Prostate gland (tissue), 2 donors: Measurements from ENCODE around the gene SP7. TPM values are rescaled to one million over a fixed set of nuclear protein-coding genes. Genes with fewer than 3 reads are reported as not detected.
A peak's percentile ranks its signal among the peaks of the same experiment; 100 is the strongest.

Experiments
- DNase-seq: peaks from one replicate; pipeline ENCODE4 v3.0.0-alpha.2; 2019; ENCODE audit warnings: low spot score
- H3K27ac ChIP-seq, 2 donors: fragments of 200-600 bp; sonication (generic); 2 replicates each; pipeline ENCODE4 v1.5.1; 2017 to 2019
- H3K27me3 ChIP-seq: fragments of 200-600 bp; sonication (generic); replicated peaks from 2 replicates; pipeline ENCODE4 v1.5.1; 2019; ENCODE audit not compliant: insufficient read depth
- H3K36me3 ChIP-seq, 2 donors: fragments of 200-600 bp; sonication (generic); 1 replicate in 1 of 2; 2 replicates in 1 of 2; pipeline versions ENCODE4 v1.5.1 to v1.8.1; 2017 to 2019
- H3K4me1 ChIP-seq: fragments of 200-600 bp; sonication (generic); replicated peaks from 2 replicates; pipeline ENCODE4 v1.5.1; 2019
- H3K4me3 ChIP-seq, 2 donors: fragments of 200-600 bp; sonication (generic); 2 replicates each; pipeline ENCODE4 v1.5.1; 2017 to 2019
- H3K9me3 ChIP-seq: fragments of 200-600 bp; sonication (generic); 2 replicates; pipeline ENCODE4 v1.5.1; 2017
- POLR2A ChIP-seq: fragments of 450-650 bp; IDR thresholded peaks from one replicate; pipeline ENCODE4 v1.6.1; 2016; ENCODE audit warnings: antibody characterized with exemption, mild to moderate bottlenecking
- POLR2AphosphoS5 ChIP-seq: sonication (generic); formaldehyde crosslinking; IDR thresholded peaks from one replicate; pipeline ENCODE4 v1.6.1; 2017; ENCODE audit warnings: antibody characterized with exemption
- WGBS: methylation state at CpG from one replicate; pipeline ENCODE4 v1.1.5; 2018; 5-methylcytosine and 5-hydroxymethylcytosine counted together
- intact Hi-C: fragments of 100-400 bp; cut with DNase I; formaldehyde crosslinking; loops from one replicate; pipeline ENCODE4 v1.14.2; 2022
- total RNA-seq, 2 donors: library from RNA; depleted of rRNA; stranded (reverse); fragments of >200 nt; gene quantifications; one replicate each; pipeline ENCODE4 v1.1.0, GENCODE V29; 2016
- TF ChIP-seq, protein P1 (sequence below), 4 experiments: fragments of 200-600 bp in 2 of 4; fragments of 450-650 bp in 2 of 4; sonication (generic) in 2 of 4; IDR thresholded peaks; 1 replicate in 3 of 4; 2 replicates in 1 of 4; pipeline ENCODE4 v1.5.1; 2016 to 2019; ENCODE audit warnings: antibody characterized with exemption in 4 of 4, mild to moderate bottlenecking in 2 of 4, moderate library complexity in 2 of 4

The SP7 gene
- total RNA-seq, 2 donors from 2014 or later: not detected

DNA sequence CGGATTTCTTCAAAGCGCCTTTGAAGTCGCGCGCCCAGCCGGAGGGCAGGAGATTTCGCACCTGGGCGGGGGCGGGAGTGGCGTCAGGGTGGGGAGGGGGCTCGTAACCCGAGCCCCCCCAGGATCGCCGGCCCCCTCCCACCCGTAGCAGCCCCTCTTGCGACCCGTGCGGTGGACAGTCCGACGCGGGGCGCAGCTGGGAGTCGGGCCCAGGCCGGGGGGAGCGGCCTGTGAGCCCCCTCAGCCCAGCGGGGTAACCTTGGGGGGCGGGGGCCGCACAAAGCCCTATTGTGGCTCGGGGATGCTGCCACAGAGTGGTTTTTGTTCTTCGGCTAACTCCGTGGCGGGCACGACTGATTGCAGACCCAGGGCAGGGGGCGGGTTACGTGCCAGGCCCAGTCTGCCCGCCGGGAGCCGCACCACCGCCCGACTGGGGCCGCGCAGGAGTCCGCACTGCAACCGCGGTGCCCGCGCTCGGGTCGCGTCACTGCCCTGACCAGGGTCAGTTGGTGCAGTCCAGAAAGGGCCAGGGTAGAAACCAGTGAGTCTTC is 10.6 kb downstream of the SP7 start:
- Histone ChIP-seq H3K27me3 (no peaks in the 10 kb centered on the region), H3K4me3 (peak overlapping the region; percentile 46 to 49), H3K36me3 (no peaks in the 10 kb centered on the region), H3K27ac (peak overlapping the region; percentile 70 to 76), H3K9me3 (no peaks in the 10 kb centered on the region), H3K4me1 (peaks cover 8% of the 10 kb centered on the region)
- TF ChIP-seq, protein P1, sequence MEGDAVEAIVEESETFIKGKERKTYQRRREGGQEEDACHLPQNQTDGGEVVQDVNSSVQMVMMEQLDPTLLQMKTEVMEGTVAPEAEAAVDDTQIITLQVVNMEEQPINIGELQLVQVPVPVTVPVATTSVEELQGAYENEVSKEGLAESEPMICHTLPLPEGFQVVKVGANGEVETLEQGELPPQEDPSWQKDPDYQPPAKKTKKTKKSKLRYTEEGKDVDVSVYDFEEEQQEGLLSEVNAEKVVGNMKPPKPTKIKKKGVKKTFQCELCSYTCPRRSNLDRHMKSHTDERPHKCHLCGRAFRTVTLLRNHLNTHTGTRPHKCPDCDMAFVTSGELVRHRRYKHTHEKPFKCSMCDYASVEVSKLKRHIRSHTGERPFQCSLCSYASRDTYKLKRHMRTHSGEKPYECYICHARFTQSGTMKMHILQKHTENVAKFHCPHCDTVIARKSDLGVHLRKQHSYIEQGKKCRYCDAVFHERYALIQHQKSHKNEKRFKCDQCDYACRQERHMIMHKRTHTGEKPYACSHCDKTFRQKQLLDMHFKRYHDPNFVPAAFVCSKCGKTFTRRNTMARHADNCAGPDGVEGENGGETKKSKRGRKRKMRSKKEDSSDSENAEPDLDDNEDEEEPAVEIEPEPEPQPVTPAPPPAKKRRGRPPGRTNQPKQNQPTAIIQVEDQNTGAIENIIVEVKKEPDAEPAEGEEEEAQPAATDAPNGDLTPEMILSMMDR (IDR thresholded peaks at IDR 0.05): no peak
- TF ChIP-seq POLR2A (no peak), POLR2AphosphoS5 (no peak)
- intact Hi-C loops: loop anchor here (10.0 kb wide), 1 partner anchor 179 kb away; the partner anchor contains the start of genes NPFF and TARBP2
- no peak for DNase-seq
- under 1% methylated on average over 36 of the region's 50 CpGs for WGBS

DNA sequence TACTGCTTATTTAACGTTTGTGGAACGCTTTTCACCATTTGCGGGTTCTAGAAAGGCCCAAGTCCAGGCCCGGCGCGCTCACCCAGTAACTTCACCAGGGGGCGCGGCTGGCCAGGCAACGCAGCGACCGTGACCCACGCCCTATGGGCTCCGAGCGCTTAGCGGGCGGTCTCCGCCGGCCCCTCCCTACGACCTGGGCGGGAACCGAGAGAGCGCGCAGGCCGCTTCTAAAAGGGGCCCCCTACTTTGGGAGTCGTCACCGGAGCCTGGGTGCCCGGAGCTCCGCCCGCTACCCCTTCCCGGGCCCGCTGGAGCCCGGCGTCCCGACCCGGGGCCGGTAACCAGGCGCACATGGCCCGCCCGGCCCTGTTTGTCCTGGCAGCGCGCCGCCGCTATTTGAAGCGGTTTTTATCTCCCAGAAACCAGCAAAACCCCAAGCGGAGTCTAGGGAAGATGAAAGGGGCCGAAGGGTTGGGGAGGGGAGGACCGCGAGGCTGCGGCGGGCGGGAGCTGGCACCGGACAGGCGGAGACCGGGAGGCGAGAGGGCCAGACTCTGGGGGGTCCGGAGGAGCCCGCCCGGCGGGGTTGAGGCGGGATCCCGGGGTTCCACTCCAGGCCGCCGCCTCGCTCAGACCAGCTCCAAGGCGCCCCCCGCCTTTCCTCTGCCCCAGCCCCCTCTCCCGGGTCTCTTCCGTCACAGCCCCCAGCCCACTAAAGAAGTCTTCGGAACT is 11.2 kb downstream of the SP7 start:
- H3K27ac ChIP-seq: peak overlapping the region; percentile 70 to 76
- 0% methylated on average over 47 of the region's 69 CpGs for WGBS
- peak; percentile 87 for DNase-seq
- no peaks in the 10 kb centered on the region for H3K9me3 ChIP-seq
- H3K36me3 ChIP-seq: no peaks in the 10 kb centered on the region
- peak; percentile 60 for TF ChIP-seq POLR2AphosphoS5
- peak; percentile 58 for TF ChIP-seq POLR2A
- TF ChIP-seq, protein P1 (IDR thresholded peaks at IDR 0.05): peak; percentile 44 to 92 (median 76)
- H3K4me1 ChIP-seq: peaks cover 9% of the 10 kb centered on the region
- H3K27me3 ChIP-seq: no peaks in the 10 kb centered on the region
- intact Hi-C loops: loop anchor here (1.0 to 10.0 kb wide), 2 partner anchors 20 to 180 kb away; partner anchors contain the start of genes NPFF and TARBP2
- peak overlapping the region; percentile 46 to 49 for H3K4me3 ChIP-seq

DNA sequence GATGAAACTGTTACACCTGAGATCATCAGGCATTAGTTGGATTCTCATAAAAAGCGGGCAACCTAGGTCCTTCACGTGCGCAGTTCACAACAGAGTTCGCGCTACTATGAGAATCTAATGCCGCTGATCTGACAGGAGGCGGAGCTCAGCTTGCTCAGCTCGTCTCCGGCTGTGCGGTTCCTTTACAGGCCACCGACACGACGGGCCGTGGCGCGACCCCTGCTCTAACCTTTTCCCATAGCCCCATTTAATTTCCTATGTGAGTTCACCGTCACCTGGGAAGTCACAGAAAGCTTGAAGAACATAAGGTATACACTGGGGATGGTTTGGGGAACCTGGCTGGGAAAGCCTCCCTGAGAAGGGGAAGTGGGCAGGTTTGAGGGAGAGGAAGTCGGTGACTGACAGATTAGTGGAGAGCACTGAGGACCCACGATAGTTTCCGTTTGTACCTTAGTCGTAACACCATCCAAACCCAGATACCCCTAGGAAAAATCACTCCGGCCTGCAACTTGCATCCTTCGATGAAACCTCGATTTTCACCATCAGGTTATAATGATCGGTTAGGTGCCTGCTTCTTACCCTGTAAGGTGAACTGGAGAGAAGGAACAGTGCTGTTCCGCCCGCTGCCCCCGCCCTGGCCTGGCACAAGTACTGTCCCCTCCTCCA is 11.9 kb downstream of the SP7 start:
- H3K27ac ChIP-seq: peak overlapping the region; percentile 70 to 76
- H3K4me1 ChIP-seq: peaks cover 9% of the 10 kb centered on the region
- no peak for DNase-seq
- H3K4me3 ChIP-seq: peak overlapping the region; percentile 46 to 49
- TF ChIP-seq POLR2A: no peak
- no peaks in the 10 kb centered on the region for H3K9me3 ChIP-seq
- no peaks in the 10 kb centered on the region for H3K36me3 ChIP-seq
- WGBS: 18% methylated on average over 28 of the region's 28 CpGs
- intact Hi-C loops: loop anchor here (1.0 to 10.0 kb wide), 2 partner anchors 21 to 181 kb away; partner anchors contain the start of genes NPFF and TARBP2
- no peaks in the 10 kb centered on the region for H3K27me3 ChIP-seq

DNA sequence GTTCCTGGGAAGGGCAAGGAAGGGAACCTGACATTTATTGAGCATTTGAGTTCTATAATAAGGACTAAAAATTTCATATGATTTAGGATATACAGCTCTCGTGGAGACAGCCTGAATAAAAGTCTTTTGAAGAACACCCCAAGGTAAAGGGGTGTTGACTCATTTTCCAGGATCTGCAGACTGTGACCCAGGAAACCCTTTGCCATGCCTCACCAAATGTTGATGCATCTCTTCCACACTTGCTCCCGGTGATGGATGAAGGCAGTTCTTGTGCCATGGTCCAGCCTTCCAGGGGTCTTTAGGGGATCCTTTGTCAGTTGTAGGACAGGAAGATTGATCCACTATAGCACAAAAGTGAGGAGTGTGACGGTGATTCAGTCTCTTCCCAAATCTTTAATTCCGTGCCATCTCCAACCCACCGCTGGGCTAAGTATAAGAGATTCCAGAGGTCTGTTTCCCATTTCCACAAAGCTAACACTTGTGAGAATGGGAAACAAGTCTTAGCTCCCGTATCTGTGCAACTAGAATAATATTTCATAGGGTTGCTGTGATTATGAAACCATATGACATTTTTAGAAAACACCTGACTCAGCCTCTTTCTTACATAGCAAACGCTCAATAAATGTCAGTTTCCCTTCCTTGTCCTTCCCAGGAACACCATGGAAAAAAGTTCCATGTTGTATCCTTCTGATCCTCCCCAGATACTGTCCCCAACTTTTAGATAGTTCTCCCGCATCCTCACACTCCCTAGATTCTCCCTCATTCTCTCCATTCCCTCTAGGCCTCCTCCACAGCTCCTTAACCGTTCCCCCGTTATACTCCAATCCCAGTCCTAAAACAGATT is 15.6 kb downstream of the SP7 start:
- Histone ChIP-seq H3K4me3 (peak overlapping the region; percentile 69 to 77), H3K4me1 (peaks cover 9% of the 10 kb centered on the region), H3K36me3 (no peaks in the 10 kb centered on the region), H3K27me3 (no peaks in the 10 kb centered on the region), H3K9me3 (no peaks in the 10 kb centered on the region), H3K27ac (peak overlapping the region; percentile 92 to 93)
- no peak for DNase-seq
- WGBS: 41% methylated on average over 10 of the region's 10 CpGs
- TF ChIP-seq, protein P1 (IDR thresholded peaks at IDR 0.05): no peak
- TF ChIP-seq POLR2A (no peak), POLR2AphosphoS5 (no peak)
- intact Hi-C loops: loop anchor here (10.0 kb wide), 1 partner anchor 184 kb away; the partner anchor contains the start of genes NPFF and TARBP2
